SK-N-MC (cell line): ENCODE results near the gene MIS18A.

Experiments
- EZH2 ChIP-seq: fragments of 200-600 bp; sonication (generic); IDR thresholded peaks from one replicate; pipeline ENCODE4 v1.6.1; 2017; ENCODE audit warnings: antibody characterized with exemption
- FOXP2 ChIP-seq: optimal IDR thresholded peaks from 2 replicates; pipeline ENCODE3; 2011; ENCODE audit warnings: mild to moderate bottlenecking, moderate library complexity; ENCODE audit not compliant: insufficient read depth; ENCODE audit errors: extremely low read length, control extremely low read depth
- POLR2AphosphoS5 ChIP-seq: IDR thresholded peaks from 2 replicates; pipeline ENCODE4 v1.6.1; 2012; ENCODE audit warnings: mild to moderate bottlenecking, low read depth, low read length, borderline replicate concordance

DNA sequence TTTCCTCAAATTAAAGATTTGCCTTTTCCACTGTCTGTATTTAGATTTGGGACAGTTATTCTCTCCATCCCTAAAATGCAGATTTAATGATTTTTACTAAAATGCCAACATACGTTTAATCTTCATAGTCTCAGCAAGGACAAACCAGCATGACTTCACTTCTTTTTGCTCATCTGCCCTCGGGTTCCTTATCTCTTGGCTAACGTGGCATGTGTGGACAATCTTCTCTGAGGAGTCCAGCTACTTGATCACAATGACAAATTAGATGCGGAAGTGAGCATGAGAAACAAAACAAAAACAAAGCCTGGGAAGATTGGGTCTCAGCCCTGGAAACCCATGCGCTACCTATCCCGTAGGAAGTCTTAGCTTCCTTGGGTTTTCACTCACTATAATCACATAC lies 20.8 kb upstream of the MIS18A start:
- TF ChIP-seq EZH2 = no peak
- no peak for TF ChIP-seq FOXP2
- no peak for TF ChIP-seq POLR2AphosphoS5
